PC-3 (cell line): ENCODE data around the gene EEPD1. TPM values are rescaled to one million over a fixed set of nuclear protein-coding genes. Genes with fewer than 3 reads are reported as not detected.
"Not testable (repeated sequence)": the region's sequence is repeated elsewhere in the genome, so short reads cannot be mapped to it uniquely, and the experiment has no call there.

Experiments used
- ATAC-seq: fragments of 200-7000 bp; cut with Tn5 transposase; 2 replicates; pipeline ENCODE4 v1.9.1; 2020; ENCODE audit warnings: mild to moderate bottlenecking, moderate library complexity
- BruUV-seq: library from RNA; stranded (reverse); fragments of 400-500 nt; replicated peaks from 2 replicates; lab custom pipeline; 2021; lab: Mats Ljungman, UMichigan
- CTCF ChIA-PET: fragments of 300-600 bp; sonication (Branson Sonifier 250); formaldehyde crosslinking; loops from one replicate; lab custom pipeline; 2022; ENCODE audit warnings: antibody characterized with exemption; lab: Charles Lee
- POLR2A ChIA-PET: fragments of 300-600 bp; sonication (Branson Sonifier 250); formaldehyde crosslinking; loops from one replicate; lab custom pipeline; 2022; ENCODE audit warnings: antibody characterized with exemption; ENCODE audit not compliant: unreplicated experiment; lab: Charles Lee
- DNase-seq: peaks from one replicate; pipeline ENCODE4 v3.0.0-alpha.2; 2015
- H2AFZ ChIP-seq: fragments of 300-600 bp; sonication (generic); 2 replicates; pipeline ENCODE4 v1.6.0; 2016; ENCODE audit warnings: antibody characterized with exemption, low read length
- H3F3A ChIP-seq: fragments of 300-600 bp; sonication (generic); one replicate; pipeline ENCODE4 v1.6.0; 2017; ENCODE audit warnings: antibody characterized with exemption, low read length, control low read depth, mild to moderate bottlenecking; ENCODE audit not compliant: unreplicated experiment
- H3K27ac ChIP-seq: fragments of 300-600 bp; sonication (generic); 2 replicates; pipeline ENCODE4 v1.5.1; 2016; ENCODE audit warnings: mild to moderate bottlenecking, low read length
- H3K27me3 ChIP-seq: fragments of 300-600 bp; sonication (generic); 2 replicates; pipeline ENCODE4 v1.6.1; 2016; ENCODE audit warnings: low read length, mixed read lengths
- H3K36me3 ChIP-seq: fragments of 300-600 bp; sonication (generic); 2 replicates; pipeline ENCODE4 v1.6.1; 2016; ENCODE audit warnings: low read depth, mixed run types, low read length, mixed read lengths
- H3K4me1 ChIP-seq: fragments of 300-600 bp; sonication (generic); 2 replicates; pipeline ENCODE4 v1.5.1; 2016; ENCODE audit warnings: low read length; ENCODE audit not compliant: insufficient read depth
- H3K4me2 ChIP-seq: fragments of 300-600 bp; sonication (generic); 2 replicates; pipeline ENCODE4 v1.6.0; 2016; ENCODE audit warnings: low read length
- H3K4me3 ChIP-seq: fragments of 300-600 bp; sonication (generic); 2 replicates; pipeline ENCODE4 v1.5.1; 2016; ENCODE audit warnings: mild to moderate bottlenecking, low read length, mixed read lengths
- H3K79me2 ChIP-seq: fragments of 300-600 bp; sonication (generic); 2 replicates; pipeline ENCODE4 v1.6.1; 2017; ENCODE audit warnings: low read length, mixed read lengths
- H3K9ac ChIP-seq: fragments of 300-600 bp; sonication (generic); 2 replicates; pipeline ENCODE4 v1.6.0; 2016; ENCODE audit warnings: mild to moderate bottlenecking, low read length
- H3K9me2 ChIP-seq: fragments of 300-600 bp; sonication (generic); replicated peaks from 2 replicates; pipeline ENCODE4 v1.6.1; 2016; ENCODE audit warnings: mixed run types, low read length, mixed read lengths
- H3K9me3 ChIP-seq: fragments of 300-600 bp; sonication (generic); 2 replicates; pipeline ENCODE4 v1.6.1; 2016; ENCODE audit warnings: low read length, mixed read lengths
- H4K20me1 ChIP-seq: fragments of 300-600 bp; sonication (generic); 2 replicates; pipeline ENCODE4 v1.6.1; 2016; ENCODE audit warnings: low read length, mixed read lengths
- EZH2 ChIP-seq: fragments of 300-600 bp; sonication (generic); IDR thresholded peaks from one replicate; pipeline ENCODE4 v1.6.1; 2017; ENCODE audit warnings: antibody characterized with exemption, mild to moderate bottlenecking, low read length; ENCODE audit not compliant: unreplicated experiment
- EZH2phosphoT487 ChIP-seq: fragments of 300-600 bp; sonication (generic); IDR thresholded peaks from 2 replicates; pipeline ENCODE4 v1.6.1; 2018; ENCODE audit warnings: mild to moderate bottlenecking, antibody characterized with exemption, low read length, borderline replicate concordance
- intact Hi-C: fragments of 100-400 bp; cut with micrococcal nuclease; formaldehyde crosslinking; loops from 2 replicates; pipeline ENCODE4 v1.9.0; 2023
- total RNA-seq: library from RNA; depleted of rRNA; stranded (reverse); fragments of >200 nt; gene quantifications from 2 replicates; pipeline ENCODE4 v1.2.3, GENCODE V29; 2014
- TF ChIP-seq, protein P1 (sequence below): fragments of 300-600 bp; sonication (generic); conservative IDR thresholded peaks from 2 replicates; pipeline ENCODE4 v1.5.1; 2017; ENCODE audit warnings: antibody characterized with exemption, low read depth, mild to moderate bottlenecking, low read length

Gene EEPD1
- total RNA-seq, 1 experiment from 2014 or later: 28.3 TPM

DNA sequence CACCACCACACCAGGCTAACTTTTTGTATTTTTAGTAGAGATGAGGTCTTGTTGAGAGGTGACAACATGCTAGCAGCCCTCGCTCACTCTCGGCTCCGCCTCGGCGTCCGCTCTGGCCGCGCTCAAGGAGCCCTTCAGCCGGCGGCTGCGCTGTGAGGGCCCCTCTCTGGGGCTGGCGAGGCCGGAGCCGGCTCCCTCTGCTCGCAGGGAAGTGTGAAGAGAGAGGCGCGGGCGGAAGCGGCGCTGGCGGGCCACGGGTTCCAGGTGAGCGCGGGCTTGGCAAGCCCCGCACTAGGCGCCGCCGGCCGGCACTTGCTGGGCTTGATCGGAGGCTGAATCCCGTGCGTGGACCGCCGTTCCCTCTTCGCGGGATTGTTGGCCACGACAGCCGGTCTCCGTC, 83.0 kb downstream of the EEPD1 start:
- intact Hi-C loops: no loop called here
- no peak overlapping the region for H2AFZ ChIP-seq
- TF ChIP-seq EZH2phosphoT487: no peak
- TF ChIP-seq, protein P1, sequence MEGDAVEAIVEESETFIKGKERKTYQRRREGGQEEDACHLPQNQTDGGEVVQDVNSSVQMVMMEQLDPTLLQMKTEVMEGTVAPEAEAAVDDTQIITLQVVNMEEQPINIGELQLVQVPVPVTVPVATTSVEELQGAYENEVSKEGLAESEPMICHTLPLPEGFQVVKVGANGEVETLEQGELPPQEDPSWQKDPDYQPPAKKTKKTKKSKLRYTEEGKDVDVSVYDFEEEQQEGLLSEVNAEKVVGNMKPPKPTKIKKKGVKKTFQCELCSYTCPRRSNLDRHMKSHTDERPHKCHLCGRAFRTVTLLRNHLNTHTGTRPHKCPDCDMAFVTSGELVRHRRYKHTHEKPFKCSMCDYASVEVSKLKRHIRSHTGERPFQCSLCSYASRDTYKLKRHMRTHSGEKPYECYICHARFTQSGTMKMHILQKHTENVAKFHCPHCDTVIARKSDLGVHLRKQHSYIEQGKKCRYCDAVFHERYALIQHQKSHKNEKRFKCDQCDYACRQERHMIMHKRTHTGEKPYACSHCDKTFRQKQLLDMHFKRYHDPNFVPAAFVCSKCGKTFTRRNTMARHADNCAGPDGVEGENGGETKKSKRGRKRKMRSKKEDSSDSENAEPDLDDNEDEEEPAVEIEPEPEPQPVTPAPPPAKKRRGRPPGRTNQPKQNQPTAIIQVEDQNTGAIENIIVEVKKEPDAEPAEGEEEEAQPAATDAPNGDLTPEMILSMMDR: no peak
- no peaks in the 10 kb centered on the region for H3K9me2 ChIP-seq
- H3K27me3 ChIP-seq: no peaks in the 10 kb centered on the region
- ChIA-PET CTCF (no interaction called here), POLR2A (no interaction called here)
- H3F3A ChIP-seq: no peaks in the 10 kb centered on the region
- H3K36me3 ChIP-seq: no peaks in the 10 kb centered on the region
- peaks cover 17% of the 10 kb centered on the region for H3K79me2 ChIP-seq
- no TSS peak for BruUV-seq
- DNase-seq (no peak), ATAC-seq (no peak)
- no peak overlapping the region for H3K4me2 ChIP-seq
- H3K9ac ChIP-seq: no peak overlapping the region
- no peak overlapping the region for H3K27ac ChIP-seq
- H3K4me3 ChIP-seq: no peak overlapping the region
- no peaks in the 10 kb centered on the region for H3K9me3 ChIP-seq
- H3K4me1 ChIP-seq: peaks cover 13% of the 10 kb centered on the region
- no peaks in the 10 kb centered on the region for H4K20me1 ChIP-seq

DNA sequence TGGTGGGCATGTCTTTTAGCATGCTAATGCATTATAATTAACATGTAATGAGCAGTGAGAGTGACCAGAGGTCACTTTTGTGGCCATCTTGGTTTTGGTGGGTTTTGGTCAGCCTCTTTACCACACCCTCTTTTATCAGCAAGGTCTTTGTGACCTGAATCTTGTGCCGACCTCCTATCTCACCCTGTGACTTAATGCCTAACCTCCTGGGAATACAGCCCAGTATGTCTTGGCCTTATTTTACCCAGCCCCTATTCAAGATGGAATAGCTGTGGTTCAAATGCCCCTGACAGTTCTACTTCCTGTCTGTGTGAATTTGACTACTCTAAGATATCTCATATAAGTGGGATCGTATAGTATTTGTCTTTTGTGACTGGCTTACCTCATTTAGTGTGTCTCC, 85.1 kb downstream of the EEPD1 start:
- DNase-seq (no peak), ATAC-seq (no peak)
- POLR2A ChIA-PET: no interaction called here
- H3K4me3 ChIP-seq: no peak overlapping the region
- H3K79me2 ChIP-seq: peaks cover 10% of the 10 kb centered on the region
- TF ChIP-seq, protein P1: no peak
- TF ChIP-seq EZH2: no peak
- TF ChIP-seq EZH2phosphoT487: no peak
- H3F3A ChIP-seq: no peaks in the 10 kb centered on the region
- no peaks in the 10 kb centered on the region for H3K36me3 ChIP-seq
- H3K27ac ChIP-seq: no peak overlapping the region
- CTCF ChIA-PET: no interaction called here
- no peak overlapping the region for H3K9ac ChIP-seq
- no peaks in the 10 kb centered on the region for H3K27me3 ChIP-seq
- no peaks in the 10 kb centered on the region for H4K20me1 ChIP-seq
- peaks cover 4% of the 10 kb centered on the region for H3K4me1 ChIP-seq
- H2AFZ ChIP-seq: no peak overlapping the region
- intact Hi-C loops: no loop called here
- no peaks in the 10 kb centered on the region for H3K9me2 ChIP-seq
- no TSS peak for BruUV-seq
- H3K9me3 ChIP-seq: no peaks in the 10 kb centered on the region
- H3K4me2 ChIP-seq: no peak overlapping the region

DNA sequence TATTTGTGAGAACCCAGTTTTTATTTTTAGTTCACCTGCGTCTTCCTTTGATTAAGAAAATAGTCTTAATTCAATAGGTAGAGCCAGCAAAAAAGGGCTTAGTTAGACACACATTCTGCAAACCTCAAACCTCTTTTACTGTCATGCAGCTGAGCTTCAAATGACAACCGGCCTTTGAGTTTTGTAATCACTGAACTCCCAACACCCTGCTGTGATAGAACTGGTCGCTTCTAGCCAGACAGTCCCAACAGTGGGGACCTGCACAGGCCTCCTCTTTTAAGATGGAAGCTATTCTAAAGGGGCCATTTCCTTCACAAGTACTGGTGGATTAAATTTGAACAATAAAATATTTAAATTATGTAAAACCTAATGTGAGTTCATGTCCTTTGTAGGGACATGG, 90.3 kb downstream of the EEPD1 start:
- ATAC-seq, intact Hi-C loops, H3K79me2 ChIP-seq, POLR2A ChIA-PET, H3K4me1 ChIP-seq, H3K9me2 ChIP-seq, H3K4me3 ChIP-seq, H3K27me3 ChIP-seq, H2AFZ ChIP-seq, BruUV-seq, DNase-seq, H4K20me1 ChIP-seq, H3K36me3 ChIP-seq, H3K9ac ChIP-seq, H3F3A ChIP-seq, CTCF ChIA-PET, H3K4me2 ChIP-seq, H3K9me3 ChIP-seq, H3K27ac ChIP-seq: not testable (repeated sequence)

DNA sequence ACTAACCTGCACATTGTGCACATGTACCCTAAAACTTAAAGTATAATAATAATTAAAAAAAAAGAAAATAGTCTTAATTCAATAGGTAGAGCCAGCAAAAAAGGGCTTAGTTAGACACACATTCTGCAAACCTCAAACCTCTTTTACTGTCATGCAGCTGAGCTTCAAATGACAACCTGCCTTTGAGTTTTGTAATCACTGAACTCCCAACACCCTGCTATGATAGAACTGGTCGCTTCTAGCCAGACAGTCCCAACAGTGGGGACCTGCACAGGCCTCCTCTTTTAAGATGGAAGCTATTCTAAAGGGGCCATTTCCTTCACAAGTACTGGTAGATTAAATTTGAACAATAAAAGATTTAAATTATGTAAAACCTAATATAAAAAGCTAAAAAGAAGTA, 90.9 kb downstream of the EEPD1 start:
- BruUV-seq, CTCF ChIA-PET, H2AFZ ChIP-seq, H3K4me2 ChIP-seq, H3K9me3 ChIP-seq, POLR2A ChIA-PET, H3K36me3 ChIP-seq, DNase-seq, H3F3A ChIP-seq, intact Hi-C loops, H3K4me1 ChIP-seq, ATAC-seq, H3K27me3 ChIP-seq, H3K9ac ChIP-seq, H4K20me1 ChIP-seq, H3K27ac ChIP-seq, H3K4me3 ChIP-seq, H3K9me2 ChIP-seq, H3K79me2 ChIP-seq: not testable (repeated sequence)
